Stimulated activated CD4-positive, alpha-beta T cell treated with anti-CD3 and anti-CD28 coated beads, TNF-alpha, amount 100 ng/mL, for 4 hours (primary cell): ENCODE measurements around the gene PCBD2.

Source experiments
- DNase-seq, 3 experiments: peaks; one replicate each; pipeline ENCODE4 v3.0.0-alpha.2; 2020; ENCODE audit warnings: low read depth in 3 of 3

PCBD2 gene

DNA sequence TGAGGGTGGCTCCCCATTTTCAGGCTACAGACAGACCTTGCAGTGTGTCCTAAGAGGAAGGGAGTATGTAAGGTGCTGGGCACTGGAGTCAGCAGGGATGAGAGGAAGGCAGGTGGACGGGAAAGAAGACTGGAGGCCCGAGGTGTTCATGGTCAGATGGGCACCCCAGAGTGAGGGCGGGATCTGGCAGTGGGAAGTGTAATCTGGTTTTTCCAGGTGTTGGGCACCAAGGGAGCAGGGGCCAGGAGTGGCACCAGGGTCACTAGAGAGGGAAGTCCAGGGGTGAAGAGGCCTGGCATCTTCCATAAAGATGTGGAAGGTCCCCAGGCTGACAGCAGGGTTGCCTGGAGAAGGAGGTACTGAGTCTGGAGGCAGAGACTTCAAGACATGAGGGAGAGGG lies 99.4 kb downstream of the PCBD2 start:
- DNase-seq = no peak

DNA sequence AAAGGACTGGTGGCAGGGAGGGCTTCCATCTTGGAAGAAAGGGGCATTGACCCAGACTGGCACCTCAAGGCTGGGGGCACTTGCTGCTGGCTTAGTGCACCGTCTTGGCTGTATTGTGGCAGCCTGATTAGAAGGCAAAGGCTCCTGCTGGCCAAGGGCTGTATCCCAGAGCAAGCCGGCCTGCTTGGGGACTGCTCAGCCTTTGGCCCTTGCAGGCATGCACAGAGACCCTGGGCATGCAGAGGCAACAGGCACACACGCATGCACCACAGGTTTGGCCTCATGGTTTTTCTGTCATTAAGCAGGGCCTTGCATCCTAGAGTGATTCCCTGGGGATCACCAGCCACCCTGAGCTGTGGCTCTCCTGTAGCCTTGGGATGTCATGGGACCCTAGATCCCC lies 100.1 kb downstream of the PCBD2 start:
- DNase-seq = no peak

DNA sequence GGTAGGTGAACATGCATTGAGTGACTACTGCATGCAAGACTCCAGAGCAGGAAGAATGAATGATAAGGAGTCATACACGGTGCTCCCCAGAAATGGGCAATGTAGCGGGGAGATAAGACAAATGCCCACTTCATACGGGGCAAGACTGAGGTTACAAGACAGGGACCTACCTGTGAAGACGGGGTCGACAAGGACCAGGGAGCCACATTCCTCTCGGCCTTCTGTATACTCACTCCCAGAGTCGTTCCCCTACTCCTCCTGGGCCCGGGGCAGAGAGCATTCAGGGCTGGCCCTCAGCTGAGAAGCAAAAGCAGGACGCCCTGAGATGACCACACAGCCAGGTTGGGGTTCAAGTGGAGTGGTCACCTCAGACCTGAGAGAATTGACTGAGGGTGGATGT lies 102.4 kb downstream of the PCBD2 start:
- DNase-seq = no peak

DNA sequence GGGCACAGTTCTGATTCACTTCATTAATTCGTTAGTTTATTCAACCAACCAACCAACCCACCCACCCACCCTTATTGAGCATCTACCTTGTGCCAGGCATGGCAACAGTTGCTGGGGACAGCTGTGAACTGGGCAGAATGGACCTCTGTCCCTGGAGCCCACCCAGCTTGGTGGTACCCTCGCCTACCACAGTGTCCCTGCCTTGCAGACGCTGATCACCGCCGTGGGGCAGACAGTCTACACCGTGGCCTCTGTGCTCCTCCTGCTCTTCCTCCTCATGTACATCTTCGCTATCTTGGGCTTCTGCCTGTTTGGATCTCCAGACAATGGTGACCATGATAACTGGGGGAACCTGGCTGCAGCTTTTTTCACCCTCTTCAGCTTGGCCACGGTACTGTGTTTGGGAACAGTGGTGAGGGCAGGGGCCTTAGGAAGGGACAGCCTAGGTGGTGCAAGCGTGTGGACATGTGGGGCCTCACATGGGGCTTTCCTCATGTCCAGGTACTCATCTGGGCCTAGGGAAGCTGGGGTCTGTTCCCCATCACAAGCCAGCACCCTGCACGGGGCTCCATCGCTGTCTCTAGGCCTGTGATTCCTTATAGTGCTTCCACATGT lies 102.9 kb downstream of the PCBD2 start:
- no peak for DNase-seq

DNA sequence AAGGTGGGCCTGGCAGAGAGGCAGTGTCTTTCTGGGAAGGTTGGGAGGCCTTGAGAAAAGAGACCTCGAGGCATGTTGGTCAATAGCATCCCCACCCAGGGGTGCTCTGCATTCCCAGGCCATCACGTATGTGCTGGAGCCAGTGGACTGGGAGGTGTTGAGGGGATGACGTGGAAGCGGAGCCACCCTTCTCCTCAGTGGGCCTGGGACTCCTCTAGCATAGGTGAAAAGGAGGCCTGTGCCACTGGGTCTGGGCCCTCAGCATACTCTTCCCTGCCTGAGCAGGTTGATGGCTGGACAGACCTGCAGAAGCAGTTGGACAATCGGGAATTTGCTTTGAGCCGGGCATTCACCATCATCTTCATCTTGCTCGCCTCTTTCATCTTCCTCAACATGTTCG lies 103.6 kb downstream of the PCBD2 start:
- no peak for DNase-seq

DNA sequence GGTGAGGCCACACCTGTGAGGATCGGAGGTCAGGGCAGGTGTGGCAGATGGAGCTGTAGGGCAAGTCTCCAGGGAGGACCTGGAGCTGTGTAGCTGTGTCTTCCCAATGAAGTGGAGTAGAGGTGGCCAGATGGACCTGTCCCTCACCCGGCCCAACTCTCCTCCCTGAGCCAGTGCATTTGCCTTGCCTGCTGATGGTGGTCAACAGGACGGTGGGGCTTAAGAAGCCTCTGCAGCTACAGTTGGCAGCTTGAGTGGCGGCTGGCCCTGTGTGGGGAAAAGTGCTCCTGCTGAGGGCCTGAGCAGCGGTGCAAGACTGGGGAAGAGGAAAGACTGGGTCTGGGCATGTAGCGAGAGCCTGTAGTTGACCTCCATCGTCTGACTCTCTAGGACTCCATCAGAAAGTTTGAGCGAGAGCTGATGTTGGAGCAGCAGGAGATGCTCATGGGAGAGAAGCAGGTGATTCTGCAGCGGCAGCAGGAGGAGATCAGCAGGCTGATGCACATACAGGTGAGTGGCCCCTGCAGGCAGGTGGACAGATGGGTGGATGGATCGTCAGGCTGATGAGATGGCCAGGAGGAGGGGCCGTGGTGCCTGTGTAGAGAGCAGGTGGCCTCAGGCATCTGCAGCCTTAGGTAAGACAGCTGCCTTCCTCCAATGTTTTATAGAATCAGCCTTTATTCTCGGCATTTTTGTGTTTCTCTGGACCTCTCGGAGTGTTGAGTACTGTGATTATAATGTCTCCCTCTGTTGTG lies 104.2 kb downstream of the PCBD2 start:
- DNase-seq = no peak

DNA sequence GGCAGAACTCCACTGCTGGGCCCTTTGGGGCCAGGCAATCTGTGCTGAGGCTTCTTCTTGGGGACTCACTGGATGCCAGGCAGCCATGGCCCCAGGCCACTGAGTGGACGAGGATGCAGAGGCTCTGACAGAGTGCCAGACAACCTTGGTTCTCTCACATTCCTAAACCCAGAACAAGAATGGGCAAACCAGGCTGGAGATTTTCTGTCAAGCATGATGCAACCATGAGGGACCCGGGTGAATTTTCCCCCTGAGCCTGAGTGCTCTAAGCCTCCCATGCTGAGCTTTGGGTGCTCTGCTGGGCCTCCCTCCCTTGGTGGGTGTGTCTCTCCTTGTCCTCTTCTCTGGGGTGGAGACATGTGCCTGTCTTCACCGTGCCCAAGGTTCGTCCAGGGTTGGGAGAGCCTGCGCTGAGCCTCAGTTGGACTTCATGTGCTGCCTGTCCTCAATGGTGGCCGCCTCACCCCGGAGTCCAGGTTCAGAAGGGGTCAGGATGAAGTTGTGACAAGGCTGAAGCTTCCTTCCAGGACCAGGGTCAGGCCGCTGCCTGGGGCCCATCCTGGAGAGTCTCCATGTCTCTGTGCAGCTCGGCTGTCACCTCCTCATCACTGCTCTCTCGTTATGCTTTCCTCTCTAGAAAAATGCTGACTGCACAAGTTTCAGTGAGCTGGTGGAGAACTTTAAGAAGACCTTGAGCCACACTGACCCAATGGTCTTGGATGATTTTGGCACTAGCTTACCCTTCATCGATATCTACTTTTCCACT lies 105.0 kb downstream of the PCBD2 start:
- no peak for DNase-seq

DNA sequence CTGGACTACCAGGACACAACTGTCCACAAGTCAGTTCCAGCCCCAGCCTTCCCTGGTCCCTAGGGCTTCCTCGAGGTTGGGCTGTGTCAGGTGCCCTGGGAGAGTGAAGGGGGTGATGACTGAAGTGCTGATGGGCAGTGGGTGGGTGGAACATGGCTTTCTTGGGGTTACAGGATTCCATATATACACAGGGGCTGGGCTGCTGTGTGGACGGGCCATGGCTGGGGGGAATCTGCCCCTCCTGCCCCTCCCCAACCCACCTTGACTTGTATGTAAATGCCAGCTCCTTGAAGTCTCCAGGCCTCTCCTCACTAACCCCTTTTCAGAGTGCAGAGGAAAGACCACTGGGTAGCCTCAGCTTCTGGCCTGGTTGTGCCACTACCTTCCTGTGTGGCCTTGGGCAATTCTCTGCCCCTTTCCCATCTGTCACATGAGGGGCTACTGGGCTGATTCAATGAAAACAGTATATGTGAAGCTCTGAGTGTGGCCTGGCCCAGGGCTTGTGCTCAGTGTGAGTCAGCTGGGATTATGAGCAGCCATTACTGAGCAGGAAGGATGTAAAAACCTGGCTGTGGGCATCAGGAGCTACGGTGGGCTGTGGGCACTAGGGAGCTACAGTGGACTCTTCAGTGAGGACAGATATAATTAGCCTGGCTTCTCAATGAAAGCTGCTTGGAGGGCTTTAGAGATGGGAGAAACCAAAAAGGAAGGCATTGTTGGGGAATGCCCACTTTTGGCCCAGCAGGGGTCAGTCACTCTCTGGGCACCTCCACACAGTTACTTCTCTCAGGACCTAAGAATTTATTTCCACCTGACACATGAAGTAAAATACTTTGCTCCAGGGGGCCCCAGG lies 105.8 kb downstream of the PCBD2 start:
- no peak for DNase-seq

DNA sequence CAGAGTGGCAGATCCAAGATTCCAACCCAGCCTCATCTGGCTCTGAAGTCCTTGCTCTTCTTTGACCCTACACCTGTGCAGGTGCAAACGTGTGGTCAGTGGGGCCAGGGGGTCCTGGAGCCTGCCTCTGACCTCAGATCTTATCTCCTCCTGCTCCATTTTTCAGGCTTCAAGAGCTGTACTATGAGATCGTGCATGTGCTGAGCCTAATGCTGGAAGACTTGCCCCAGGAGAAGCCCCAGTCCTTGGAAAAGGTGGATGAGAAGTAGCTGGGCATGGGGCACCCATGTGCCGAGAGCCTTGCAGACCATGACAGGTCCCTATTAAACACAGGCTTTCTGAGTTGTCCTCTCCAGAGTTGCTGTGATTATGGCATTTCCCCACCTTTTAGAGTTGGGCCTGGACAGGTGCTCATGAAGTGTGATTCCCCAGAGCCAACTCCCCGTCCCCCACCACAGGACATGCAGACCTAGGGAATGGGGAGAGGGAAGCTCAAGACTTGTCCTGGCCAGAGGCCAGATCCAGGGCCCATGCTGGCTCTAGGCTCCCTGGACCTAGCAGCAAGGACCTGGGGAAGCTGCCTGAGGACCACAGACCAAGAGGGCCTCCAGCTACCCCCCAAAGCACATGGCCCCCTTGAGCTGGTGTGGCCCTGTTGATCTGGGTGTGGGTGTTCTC lies 106.6 kb downstream of the PCBD2 start:
- DNase-seq = no peak

DNA sequence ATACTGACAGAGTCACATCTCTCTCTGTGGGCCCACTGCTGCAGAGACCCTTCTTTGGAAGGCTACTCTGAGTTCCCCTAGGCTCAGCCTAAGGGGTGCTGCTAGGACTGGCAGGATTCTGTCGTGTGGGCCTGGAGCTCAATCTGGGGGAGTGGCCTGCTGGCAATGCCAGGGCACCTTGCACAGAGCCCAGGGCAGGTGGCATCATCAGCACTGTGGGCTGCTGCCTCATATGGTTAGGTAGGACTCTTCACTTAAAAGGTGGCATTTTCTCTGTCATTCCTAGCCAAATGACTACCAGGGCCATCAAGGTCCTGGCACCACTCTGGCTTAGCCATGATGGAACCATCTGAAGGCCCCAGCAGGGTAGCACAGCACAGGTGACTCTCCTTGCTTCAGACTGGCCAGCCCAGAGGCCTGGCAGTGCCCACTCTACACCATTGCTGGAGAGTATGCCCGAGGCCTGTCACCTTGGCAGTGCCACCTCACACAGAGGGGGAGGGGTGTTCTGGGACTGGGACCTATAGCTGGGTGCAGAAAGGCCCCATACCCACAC lies 107.2 kb downstream of the PCBD2 start:
- no peak for DNase-seq
